ENCODE results near the gene A1BG.

DNA sequence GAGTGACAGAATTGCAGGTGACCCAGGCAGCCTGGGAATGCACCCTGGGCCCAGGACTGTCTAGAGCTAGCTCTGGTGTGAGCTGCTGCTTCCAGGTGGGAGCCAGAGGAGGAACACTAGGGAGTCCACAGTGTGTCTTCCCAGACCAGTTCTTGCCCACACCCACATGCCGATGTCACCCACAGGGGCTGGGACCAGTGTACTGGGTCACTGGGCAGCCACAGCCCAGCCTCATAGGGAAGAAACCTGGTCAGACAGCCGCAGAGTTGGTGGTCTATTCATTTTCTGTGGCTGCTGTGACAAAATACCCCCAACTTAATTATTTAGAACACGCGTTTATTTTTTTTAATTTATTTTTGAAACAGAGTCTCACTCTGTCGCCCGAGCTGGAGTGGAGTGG, 45.3 kb upstream of the A1BG start:
- TF ChIP-seq TAF1 (IDR thresholded peaks at IDR 0.05; ENCODE audit: low read depth, low read length) (no peak), POLR2A (IDR thresholded peaks at IDR 0.05; ENCODE audit: low read depth, low read length) (no peak), POU2F2 (IDR thresholded peaks at IDR 0.05; ENCODE audit: low read depth, low read length) (no peak), POLR2AphosphoS5 (IDR thresholded peaks at IDR 0.05; ENCODE audit: low read depth, low read length) (no peak), PAX5 (IDR thresholded peaks at IDR 0.05; ENCODE audit: insufficient read depth, low read length, severe bottlenecking) (no peak)
